ENCODE measurements around the gene ETV7. TPM values are rescaled to one million over a fixed set of nuclear protein-coding genes. Genes with fewer than 3 reads are reported as not detected.
A peak's percentile ranks its signal among the peaks of the same experiment; 100 is the strongest.
"Not testable (repeated sequence)": the region's sequence is repeated elsewhere in the genome, so short reads cannot be mapped to it uniquely, and the experiment has no call there.

ETV7 gene
- total and polyA plus RNA-seq, 2 of the 13 experiments (the other 11 are each of a cell fraction or from before 2014, with no cell fraction given) = not detected

DNA sequence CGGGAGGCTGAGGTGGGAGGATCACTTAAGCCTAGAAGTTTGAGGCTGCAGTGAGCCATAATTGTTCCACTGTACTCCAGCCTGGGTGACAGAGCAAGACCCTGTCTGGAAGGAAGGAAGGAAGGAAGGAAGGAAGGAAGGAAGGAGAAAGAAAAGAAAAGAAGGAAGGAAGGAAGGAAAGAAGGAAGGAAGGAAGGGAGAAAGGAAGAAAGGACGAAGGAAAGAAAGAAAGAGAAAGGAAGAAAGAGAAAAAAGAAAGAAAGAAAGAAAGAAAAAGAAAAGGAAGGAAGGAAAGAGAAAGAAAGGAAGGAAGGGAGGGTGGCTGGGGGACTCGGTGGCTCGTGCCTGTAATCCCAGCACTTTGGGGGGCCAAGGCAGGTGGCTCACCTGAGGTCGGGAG, 22.2 kb upstream of the ETV7 start:
- POLR2A ChIA-PET; CTCF ChIA-PET (ENCODE audit: low intra/inter-chr PET ratio, low total read pairs); H4K20me1 ChIP-seq (ENCODE audit: insufficient read depth, low read length); H3K79me2 ChIP-seq (ENCODE audit: insufficient read depth, low read length); H2AFZ ChIP-seq (ENCODE audit: low read length); BruUV-seq (replicated peaks); H3K4me2 ChIP-seq (ENCODE audit: low read depth, low read length); FAIRE-seq; H3K9ac ChIP-seq (ENCODE audit: insufficient read depth, low read depth, low read length); intact Hi-C loops (cut with micrococcal nuclease; ENCODE audit: unreplicated experiment); DNase-seq (ENCODE audit: low spot score); H3K4me3 ChIP-seq (replicated peaks in 1 of 3; ENCODE audit: insufficient read depth in 1 of 3, low read depth in 2 of 3, low read length in 3 of 3); H3K36me3 ChIP-seq (replicated peaks in 1 of 2; ENCODE audit: control insufficient read depth in 1 of 2, insufficient read depth in 2 of 2, low read length in 2 of 2); ATAC-seq; H3K27ac ChIP-seq (ENCODE audit: extremely low read length, insufficient read depth, low read length); H3K4me1 ChIP-seq (ENCODE audit: insufficient read depth, low read length); in situ Hi-C loops (cut with HindIII; ENCODE audit: extremely low pct_ligation_motif_present, low pct_unique_long_range_greater_than_20kb); H3K9me3 ChIP-seq (ENCODE audit: low read length); H3K27me3 ChIP-seq (ENCODE audit: control insufficient read depth in 1 of 2, insufficient read depth in 2 of 2, low read length in 2 of 2): not testable (repeated sequence)
- TF ChIP-seq U2AF2 (IDR thresholded peaks at IDR 0.05; ENCODE audit: low read depth, low read length) = 0 out of 2 replicates have a peak, but pooled peaks have one; percentile 26
- WGBS (ENCODE audit: low lambda C conversion rate) = 17% methylated on average over 5 of the region's 5 CpGs

DNA sequence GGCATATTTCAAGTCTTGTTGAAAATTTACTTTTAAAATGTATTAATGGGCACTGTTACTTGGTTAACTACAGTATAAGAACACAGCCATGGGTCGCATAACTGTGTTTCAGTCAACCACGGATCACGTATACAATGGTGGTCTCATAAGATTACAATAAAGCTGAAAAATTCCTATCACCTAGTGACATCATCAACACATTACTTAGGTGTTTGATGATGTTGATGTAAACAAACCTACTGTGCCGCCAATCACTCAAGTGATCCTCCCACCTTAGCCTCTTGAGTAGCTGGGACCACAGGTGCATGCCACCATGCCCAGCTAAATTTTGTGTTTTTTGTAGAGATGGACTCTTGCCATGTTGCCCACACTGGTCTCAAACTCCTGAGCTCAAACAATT, 16.7 kb upstream of the ETV7 start:
- DNase-seq (ENCODE audit: low spot score) (no peak), ATAC-seq (no peak), FAIRE-seq (no peak)
- H3K4me2 ChIP-seq (ENCODE audit: low read depth, low read length) = no peak overlapping the region
- TF ChIP-seq ZNF546 (CRISPR knock-in tag; conservative IDR thresholded peaks at IDR 0.05) = no peak
- TF ChIP-seq SMYD3 (CRISPR knock-in tag; IDR thresholded peaks at IDR 0.05) = no peak
- TF ChIP-seq ATF7 (IDR thresholded peaks at IDR 0.05) = peak; percentile 54; the same call in 1 of the 2 replicates
- no peak for TF ChIP-seq ATF7 (CRISPR knock-in tag; IDR thresholded peaks at IDR 0.05)
- TF ChIP-seq CREB1 (IDR thresholded peaks at IDR 0.05) = peak; percentile 79
- no peak for TF ChIP-seq CREB1 (CRISPR knock-in tag; IDR thresholded peaks at IDR 0.05)
- TF ChIP-seq, protein P1, sequence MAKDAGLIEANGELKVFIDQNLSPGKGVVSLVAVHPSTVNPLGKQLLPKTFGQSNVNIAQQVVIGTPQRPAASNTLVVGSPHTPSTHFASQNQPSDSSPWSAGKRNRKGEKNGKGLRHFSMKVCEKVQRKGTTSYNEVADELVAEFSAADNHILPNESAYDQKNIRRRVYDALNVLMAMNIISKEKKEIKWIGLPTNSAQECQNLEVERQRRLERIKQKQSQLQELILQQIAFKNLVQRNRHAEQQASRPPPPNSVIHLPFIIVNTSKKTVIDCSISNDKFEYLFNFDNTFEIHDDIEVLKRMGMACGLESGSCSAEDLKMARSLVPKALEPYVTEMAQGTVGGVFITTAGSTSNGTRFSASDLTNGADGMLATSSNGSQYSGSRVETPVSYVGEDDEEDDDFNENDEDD (CRISPR knock-in tag; IDR thresholded peaks at IDR 0.05; ENCODE audit: borderline replicate concordance) = no peak
- no peak overlapping the region for H3K9ac ChIP-seq (ENCODE audit: insufficient read depth, low read depth, low read length)
- no peaks in the 10 kb centered on the region for H3K4me1 ChIP-seq (ENCODE audit: insufficient read depth, low read length)
- 57% methylated on average over 4 of the region's 4 CpGs for WGBS (ENCODE audit: low lambda C conversion rate)
- CTCF ChIA-PET (ENCODE audit: low intra/inter-chr PET ratio, low total read pairs) = no interaction called here
- intact Hi-C loops (cut with micrococcal nuclease; ENCODE audit: unreplicated experiment) = no loop called here
- BruUV-seq (replicated peaks) = no TSS peak
- POLR2A ChIA-PET = no interaction called here
- no peaks in the 10 kb centered on the region for H3K36me3 ChIP-seq (replicated peaks in 1 of 2; ENCODE audit: control insufficient read depth in 1 of 2, insufficient read depth in 2 of 2, low read length in 2 of 2)
- no peak overlapping the region for H2AFZ ChIP-seq (ENCODE audit: low read length)
- H3K27me3 ChIP-seq (ENCODE audit: control insufficient read depth in 1 of 2, insufficient read depth in 2 of 2, low read length in 2 of 2) = peaks cover 0 to 26% of the 10 kb centered on the region in 2 experiments; a peak in 2 of 5 replicates
- no peaks in the 10 kb centered on the region for H3K9me3 ChIP-seq (ENCODE audit: low read length)
- in situ Hi-C loops (cut with HindIII; ENCODE audit: extremely low pct_ligation_motif_present, low pct_unique_long_range_greater_than_20kb) = no loop called here
- H3K79me2 ChIP-seq (ENCODE audit: insufficient read depth, low read length) = no peaks in the 10 kb centered on the region
- H4K20me1 ChIP-seq (ENCODE audit: insufficient read depth, low read length) = no peaks in the 10 kb centered on the region
- H3K27ac ChIP-seq (ENCODE audit: extremely low read length, insufficient read depth, low read length) = no peak overlapping the region
- H3K4me3 ChIP-seq (replicated peaks in 1 of 3; ENCODE audit: insufficient read depth in 1 of 3, low read depth in 2 of 3, low read length in 3 of 3) = no peak overlapping the region
